Neural progenitor cell (in vitro differentiated cells): Measurements from ENCODE around the gene TSPAN5.

ENCODE experiments used
- CTCF ChIP-seq: fragments of 200-600 bp; sonication (generic); IDR thresholded peaks from 2 replicates; pipeline ENCODE4 v1.5.1; 2017; ENCODE audit warnings: antibody characterized with exemption, mild to moderate bottlenecking
- EZH2 ChIP-seq: fragments of 200-600 bp; sonication (generic); IDR thresholded peaks from 2 replicates; pipeline ENCODE4 v1.6.1; 2017; ENCODE audit warnings: antibody characterized with exemption, mild to moderate bottlenecking, moderate library complexity

GRCh38 chr4:98672583-98673287, 14.3 kb upstream of the TSPAN5 start:
- TF ChIP-seq EZH2 (no peak), CTCF (no peak)
